Activated gamma-delta T cell treated with anti-CD3 and anti-CD28 coated beads, Interleukin-2, amount 50 U/mL, for 16 hours (primary cell): ENCODE measurements around the gene PLCH1.

Experiments used
- DNase-seq: peaks from one replicate; pipeline ENCODE4 v3.0.0-alpha.2; 2020; ENCODE audit warnings: low read depth

Gene PLCH1

DNA sequence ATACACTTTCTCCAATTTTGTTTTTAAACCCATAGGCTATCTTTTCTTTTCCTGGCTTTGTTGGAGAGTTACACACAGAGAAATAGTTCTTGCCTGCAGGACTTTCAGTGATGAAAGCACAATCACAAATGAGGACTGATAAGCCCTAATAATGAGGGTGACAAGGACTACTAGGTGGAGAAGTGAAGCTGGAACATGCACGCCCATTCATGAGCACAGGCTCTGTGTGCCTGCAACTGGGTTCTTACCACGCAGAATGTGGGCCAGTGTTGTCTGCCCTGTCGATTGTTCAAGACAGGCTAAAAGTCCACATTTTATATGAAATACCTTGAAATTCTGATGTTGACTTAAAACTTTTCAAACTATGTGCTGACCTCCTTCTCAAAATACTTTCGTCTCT lies 289.1 kb downstream of the PLCH1 start:
- DNase-seq = no peak

DNA sequence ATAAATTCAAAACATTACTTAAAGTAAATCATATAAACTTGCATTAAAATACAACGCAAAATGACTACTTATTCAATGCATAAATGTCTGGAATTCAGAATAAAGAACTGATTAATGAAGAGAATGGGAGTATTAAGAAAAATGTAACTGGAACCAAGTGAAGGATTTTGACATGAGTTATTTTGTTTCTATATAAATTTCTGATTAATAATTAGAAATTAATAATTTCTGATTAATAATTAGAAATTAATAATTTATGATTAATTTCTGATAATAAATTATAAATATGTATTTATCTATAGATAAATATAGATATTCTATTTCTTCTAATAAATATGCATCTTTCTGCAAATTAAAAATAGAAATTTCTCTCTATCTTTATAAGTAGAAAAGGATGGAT lies 291.4 kb downstream of the PLCH1 start:
- DNase-seq = no peak

DNA sequence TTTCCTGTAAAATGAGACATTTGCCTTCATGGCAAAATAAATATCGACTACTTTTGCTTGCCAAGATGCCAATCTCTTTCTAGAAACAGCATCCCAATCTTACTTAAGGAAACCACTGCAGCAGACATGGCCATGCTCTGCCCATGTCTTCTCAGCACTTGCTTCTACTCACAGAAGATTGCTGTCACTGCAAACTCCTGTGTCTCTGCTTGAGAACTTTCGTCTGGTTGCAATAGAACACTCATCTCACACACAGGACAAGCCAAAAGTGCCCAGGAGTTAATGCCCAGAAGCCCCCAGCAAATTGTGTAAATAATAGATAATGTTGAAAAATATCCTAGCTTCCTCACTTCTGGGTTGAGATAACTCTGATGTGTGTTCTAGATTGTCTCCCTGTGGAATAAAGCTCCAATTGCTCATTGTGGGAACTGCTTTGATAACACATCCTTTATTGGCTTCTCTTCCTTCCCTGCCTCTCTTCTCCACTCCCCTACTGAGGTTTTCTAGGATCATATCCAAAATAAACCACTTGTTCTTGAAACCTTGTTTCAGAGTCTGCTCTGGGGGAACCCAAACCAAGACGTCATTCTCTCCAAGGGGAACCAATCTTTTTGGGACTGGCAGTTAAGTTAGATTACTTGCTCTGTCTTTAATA lies 295.1 kb downstream of the PLCH1 start:
- no peak for DNase-seq

- DNase-seq = no peak
Measured at GRCh38 chr3:155448531-155448930, 296.3 kb downstream of the PLCH1 start.

DNA sequence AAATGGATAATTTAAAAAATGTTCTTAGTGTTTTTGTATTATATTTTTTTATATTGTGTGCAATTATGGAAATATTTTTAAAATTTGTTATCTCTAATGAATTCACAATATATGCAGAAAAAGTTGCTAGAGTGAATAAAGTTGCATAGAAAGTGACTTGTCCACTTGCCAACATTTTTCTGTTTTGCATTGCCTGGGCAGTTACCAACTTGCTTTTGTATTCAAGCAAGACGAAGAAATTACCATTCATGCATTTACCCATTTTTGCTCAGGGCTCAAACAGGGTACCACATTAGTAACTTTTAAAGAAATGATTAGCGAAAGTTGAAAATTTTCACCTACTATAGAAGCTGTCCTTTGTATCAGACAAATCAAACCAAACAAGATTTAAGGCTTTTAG lies 298.5 kb downstream of the PLCH1 start:
- no peak for DNase-seq

- DNase-seq = no peak
Measured at GRCh38 chr3:155444771-155445170, 300.1 kb downstream of the PLCH1 start.

DNA sequence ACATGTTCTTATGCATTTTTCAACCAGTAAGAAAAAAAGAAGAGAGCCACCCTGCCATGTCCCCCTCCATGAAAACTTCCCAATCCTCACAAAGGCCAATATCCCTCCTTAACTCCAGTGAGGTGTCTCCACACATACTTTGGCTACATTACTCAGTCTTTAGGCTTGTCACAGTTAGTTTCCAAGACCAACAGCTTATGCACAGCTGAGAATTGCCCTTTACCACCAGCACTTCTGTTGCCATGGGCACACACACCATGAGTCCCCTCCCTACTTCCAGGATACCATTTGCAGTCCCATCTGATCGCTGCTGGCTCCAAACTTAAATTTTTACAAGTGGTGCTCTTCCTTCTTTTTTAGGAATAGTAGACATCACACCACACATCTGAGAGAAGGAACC lies 301.1 kb downstream of the PLCH1 start:
- DNase-seq = no peak

- DNase-seq = no peak
Measured at GRCh38 chr3:155442072-155442471, 302.8 kb downstream of the PLCH1 start.

- no peak for DNase-seq
Measured at GRCh38 chr3:155441506-155441905, 303.4 kb downstream of the PLCH1 start.

GRCh38 chr3:155441026-155441425 lies 303.8 kb downstream of the PLCH1 start:
- no peak for DNase-seq

- no peak for DNase-seq
Measured at GRCh38 chr3:155435821-155436220, 309.1 kb downstream of the PLCH1 start.

- no peak for DNase-seq
Measured at GRCh38 chr3:155431856-155432570, 312.9 kb downstream of the PLCH1 start.

GRCh38 chr3:155428563-155428962 lies 316.3 kb downstream of the PLCH1 start:
- DNase-seq = no peak

GRCh38 chr3:155426524-155427230 lies 318.2 kb downstream of the PLCH1 start:
- no peak for DNase-seq

- no peak for DNase-seq
Measured at GRCh38 chr3:155425396-155425795, 319.5 kb downstream of the PLCH1 start.

DNA sequence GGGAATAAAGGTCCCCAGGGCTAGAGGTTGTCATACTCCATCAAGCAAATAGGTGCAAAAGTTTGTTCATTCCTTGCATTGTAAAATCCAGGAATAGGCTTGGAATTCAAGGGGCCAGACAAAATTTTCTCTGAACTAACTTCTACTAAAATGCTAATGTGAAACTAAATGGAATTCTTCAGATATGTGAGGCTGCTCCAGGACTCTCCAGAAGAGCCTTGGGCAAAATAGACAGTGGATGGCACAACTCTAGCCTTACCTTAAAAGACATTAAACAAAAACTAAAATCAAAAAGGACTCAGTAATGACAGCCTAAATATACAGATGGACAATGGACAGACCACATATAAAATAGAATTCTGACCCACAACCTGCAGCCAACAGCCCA lies 320.6 kb downstream of the PLCH1 start:
- no peak for DNase-seq

DNA sequence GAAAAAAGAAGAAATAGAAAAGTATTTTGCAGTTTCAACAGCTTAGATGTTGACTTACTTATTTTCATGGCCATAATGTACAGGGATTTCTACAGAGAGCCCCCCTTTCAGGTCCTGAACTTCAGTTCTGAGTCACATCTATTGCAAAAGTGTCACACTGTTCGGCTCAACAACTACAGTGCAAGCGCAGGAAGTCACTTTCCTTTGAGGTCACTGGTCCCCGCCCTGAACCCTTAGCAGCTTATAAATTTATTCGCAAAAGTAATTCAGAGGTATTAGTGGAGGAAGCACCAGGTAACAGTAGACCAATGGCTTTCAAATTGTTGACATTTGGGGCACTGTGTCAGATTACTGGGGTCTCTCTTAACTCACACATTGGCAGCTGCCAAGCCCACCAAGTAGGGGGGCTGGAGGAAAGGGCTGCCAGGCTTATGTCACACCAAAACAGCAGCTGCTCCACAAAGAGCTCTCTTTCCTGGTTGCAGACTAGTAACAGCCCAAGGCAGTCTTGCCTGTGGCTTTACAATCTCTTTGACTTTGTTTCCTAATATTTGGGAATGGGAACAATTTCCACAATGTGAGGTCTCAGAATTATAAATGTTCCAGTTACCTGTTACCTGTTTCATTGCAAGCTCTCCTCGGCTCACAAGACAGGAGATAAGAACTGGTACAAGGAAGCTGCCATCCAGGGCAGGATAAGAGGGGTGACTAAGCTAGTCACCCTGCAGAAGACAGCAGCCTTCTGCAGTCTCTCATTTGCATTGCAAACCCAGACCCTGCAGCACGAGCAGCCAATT lies 321.1 kb downstream of the PLCH1 start:
- no peak for DNase-seq

DNA sequence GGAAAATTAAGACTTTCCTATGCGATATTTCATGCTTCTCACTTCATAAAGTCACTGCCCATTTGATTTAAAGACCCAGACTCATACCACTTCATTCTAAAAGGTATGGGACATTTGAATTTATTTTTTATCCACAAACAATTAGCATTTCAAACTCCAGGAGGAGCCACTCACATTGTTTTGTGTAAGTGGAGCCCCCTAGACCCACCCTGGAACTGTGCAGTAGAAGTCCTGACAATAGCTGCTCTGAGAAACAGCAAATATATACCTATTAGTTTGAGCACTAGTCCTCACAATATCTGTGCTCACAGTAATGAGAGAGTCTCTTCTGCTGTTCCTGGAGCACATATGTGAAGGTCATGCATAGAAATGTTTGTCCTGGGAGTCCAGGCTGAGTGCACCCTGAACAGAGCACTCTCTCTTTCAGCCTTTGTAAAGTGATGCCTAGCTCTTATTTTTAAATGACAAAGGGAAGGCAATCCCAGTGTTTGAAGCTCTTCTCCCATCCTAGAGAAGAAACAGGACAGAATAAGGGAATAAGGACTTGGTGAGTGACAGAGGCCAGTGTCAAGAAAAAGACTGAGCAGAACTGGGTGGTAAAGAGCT lies 323.9 kb downstream of the PLCH1 start:
- DNase-seq = no peak

DNA sequence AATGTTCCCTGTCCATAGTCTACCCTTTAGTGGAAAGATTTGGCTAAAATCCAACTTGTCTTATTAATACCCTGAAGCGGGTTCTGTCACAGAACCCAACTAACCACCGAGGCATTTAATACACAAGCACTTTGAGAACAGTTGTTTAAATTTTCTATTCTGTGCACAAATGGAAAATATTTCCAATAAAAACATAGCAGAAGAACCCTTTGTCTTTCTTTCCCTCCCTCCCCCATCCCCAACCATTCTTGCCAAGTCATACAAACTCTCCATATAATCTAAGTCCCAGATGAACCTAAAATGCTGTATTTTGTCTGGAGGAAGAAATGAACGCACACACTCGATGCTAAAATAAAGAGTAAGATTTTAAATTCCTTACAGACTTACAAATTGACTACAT lies 324.5 kb downstream of the PLCH1 start:
- no peak for DNase-seq

GRCh38 chr3:155418407-155418806 lies 326.5 kb downstream of the PLCH1 start:
- no peak for DNase-seq

- no peak for DNase-seq
Measured at GRCh38 chr3:155417119-155417517, 327.8 kb downstream of the PLCH1 start.

- DNase-seq = no peak
Measured at GRCh38 chr3:155416500-155417118, 328.3 kb downstream of the PLCH1 start.
